ENCODE data around the gene OSBPL2.

Gene OSBPL2

DNA sequence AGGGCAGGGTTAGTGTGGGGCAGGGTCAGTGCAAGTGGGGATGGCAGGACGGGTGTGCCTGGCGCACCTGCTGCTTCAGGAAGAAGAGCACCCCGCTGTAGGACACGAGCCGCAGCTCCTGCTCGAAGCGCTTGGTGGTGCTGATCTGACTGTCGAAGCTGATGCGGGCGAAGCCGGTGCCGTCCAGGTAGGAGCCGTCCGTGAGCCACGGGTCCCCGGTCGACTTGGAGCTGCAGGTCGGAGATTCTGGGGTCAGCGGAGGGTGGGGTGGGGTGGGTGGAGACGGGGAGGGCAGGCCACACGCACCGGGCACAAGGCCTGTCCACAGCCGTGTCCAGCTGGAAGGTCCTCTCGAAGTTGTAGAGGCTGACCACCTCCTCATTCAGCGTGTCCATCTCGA is 74.7 kb downstream of the OSBPL2 start:
- DNase-seq (ENCODE audit: low spot score) = no peak

DNA sequence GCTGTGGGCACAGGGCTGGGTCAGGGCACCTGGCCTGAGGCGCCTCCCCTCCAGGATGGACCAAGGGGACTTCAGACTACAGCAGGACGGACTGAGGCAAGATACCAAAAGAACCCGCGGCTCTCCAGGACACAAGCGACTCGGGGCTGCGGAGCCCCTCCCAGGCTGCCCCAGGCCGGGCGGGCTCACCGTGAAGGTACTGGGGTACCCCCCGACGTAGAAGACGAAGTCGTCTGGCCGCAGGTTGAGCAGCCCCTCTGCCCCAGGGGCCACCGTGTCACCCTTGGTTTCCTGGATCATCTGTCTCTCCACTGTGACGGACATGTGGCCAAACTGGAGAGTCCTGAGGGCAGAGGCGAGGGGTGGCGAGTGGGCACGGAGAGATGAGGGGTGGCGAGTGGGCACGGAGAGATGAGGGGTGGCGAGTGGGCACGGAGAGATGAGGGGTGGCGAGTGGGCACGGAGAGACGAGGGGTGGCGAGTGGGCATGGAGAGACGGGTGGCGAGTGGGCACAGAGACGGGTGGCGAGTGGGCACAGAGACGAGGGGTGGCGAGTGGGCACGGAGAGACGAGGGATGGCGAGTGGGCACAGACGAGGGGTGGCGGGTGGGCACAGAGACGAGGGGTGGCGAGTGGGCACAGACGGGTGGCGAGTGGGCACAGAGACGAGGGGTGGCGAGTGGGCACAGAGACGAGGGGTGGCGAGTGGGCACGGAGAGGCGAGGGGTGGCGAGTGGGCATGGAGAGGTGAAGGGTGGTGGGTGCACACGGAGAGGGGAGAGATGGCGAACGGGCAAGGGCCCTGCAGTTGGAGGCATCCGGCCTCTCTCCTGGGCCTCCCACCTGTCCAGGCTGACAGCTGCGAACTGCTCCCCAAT is 75.4 kb downstream of the OSBPL2 start:
- DNase-seq (ENCODE audit: low spot score) = no peak

DNA sequence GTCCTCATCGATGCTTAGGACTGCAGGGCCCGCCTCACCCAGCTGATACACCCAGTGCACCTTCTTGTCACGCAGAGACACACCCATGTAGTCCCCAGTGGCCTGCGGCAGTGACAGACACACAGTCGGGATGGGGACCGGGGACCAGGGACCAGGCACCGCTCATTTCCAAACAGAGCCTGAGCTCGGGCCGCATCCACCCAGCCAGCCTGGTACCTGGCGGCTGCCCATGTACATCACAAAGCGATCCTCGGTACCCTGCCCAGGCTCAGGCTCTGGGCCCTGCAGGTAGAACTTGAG is 76.0 kb downstream of the OSBPL2 start:
- DNase-seq (ENCODE audit: low spot score) = no peak

DNA sequence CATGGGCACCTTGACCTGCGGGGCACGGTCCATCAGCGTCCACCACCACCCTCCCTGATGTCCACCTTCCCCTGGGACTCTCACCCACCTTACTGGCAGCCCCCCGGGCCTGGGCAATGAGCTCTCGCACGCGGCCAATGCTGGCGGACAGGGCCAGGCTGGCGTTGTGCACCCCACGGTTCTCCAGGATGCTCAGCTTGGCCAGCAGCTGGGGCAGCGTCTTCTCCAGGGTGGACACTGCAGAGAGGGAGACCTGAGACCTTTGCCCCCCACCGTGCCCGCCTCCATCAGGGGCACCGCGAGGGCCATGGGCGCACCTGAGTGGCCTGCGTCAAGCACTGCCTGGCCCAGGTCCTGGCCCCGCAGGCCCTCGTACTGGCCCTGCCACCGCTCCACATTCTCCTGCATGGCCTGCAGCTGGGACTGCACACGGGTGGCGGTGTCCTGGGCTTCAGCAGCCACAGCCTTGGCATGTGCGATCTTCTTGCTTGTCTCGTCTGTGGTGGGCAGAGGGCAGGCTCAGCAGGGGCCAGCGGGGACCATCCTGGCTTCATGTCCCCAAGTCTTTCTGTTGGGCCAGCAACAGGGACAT is 76.5 kb downstream of the OSBPL2 start:
- DNase-seq (ENCODE audit: low spot score) = no peak

DNA sequence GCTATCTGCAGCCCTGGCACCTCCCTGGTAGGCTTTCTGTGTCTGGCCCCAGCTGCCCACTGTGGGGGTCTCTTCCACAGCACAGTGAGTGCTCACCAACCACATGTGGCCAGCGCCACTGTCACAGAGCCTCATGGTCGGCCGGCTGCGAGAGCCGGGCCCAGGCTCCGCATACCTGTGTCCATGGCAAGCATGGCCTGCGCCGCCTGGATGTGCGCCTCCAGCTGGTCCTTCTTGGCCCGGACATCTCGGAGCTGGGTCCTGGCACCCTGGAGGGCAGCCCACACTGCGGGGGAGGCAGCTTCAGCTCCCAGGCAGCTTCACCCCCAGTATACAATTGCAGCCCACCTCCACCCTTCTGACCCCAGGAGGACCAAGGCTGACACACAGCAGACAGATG is 77.5 kb downstream of the OSBPL2 start:
- DNase-seq (ENCODE audit: low spot score) = no peak

- no peak for DNase-seq (ENCODE audit: low spot score)
Observed at GRCh38 chr20:62316331-62317166, 78.2 kb downstream of the OSBPL2 start.

GRCh38 chr20:62317167-62317655 is 78.9 kb downstream of the OSBPL2 start:
- no peak for DNase-seq (ENCODE audit: low spot score)

DNA sequence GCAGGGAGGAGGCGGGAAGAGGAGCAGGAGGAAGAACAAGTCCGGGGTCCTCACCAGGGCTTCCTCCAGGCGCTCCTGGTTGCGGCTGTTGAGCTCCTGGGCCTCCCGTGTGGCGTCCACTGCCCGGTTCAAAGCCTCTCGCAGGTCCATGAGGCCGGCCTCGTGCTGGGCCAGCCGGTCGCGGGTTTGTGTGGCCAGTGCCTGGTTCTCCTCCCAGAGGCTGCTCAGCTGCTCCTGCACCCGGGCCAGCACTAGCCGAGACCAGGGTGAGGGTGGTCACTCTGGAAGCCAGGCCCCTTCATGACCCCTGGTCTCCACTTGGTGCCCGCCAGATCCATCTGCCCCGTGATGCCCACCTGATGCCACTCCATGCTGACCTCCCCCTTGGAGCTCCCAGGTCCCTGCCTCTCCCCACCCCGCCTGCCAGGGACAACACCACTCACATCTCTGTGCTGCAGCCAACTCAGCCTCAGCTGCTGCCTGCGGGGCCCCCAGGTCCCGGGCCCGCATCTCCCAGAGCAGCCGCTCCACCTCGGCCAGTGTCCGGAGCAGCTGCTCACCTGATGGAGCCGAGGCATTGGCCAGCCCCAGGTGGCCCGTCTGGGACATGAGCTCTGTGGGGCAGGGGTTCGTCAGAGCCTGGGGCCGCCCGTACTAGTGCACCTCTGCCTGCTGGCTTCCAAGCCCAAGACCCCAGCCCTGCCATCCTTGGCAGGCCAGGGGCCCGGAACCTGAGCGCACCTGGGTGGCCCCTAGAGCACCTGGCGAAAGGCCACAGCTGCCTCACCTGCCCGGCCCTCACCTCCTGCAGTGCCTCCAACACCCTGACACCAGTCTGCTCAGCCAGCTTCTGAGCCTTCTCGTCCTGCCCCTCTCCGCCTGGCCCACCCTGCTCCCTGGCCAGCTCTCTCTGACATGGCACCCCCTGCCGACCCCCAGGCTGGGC is 80.4 kb downstream of the OSBPL2 start:
- DNase-seq (ENCODE audit: low spot score) = no peak

GRCh38 chr20:62319346-62319909 is 81.1 kb downstream of the OSBPL2 start:
- DNase-seq (ENCODE audit: low spot score) = no peak

- DNase-seq (ENCODE audit: low spot score) = no peak
Observed at GRCh38 chr20:62320581-62321354, 82.4 kb downstream of the OSBPL2 start.

- no peak for DNase-seq (ENCODE audit: low spot score)
Observed at GRCh38 chr20:62321521-62321948, 83.2 kb downstream of the OSBPL2 start.

DNA sequence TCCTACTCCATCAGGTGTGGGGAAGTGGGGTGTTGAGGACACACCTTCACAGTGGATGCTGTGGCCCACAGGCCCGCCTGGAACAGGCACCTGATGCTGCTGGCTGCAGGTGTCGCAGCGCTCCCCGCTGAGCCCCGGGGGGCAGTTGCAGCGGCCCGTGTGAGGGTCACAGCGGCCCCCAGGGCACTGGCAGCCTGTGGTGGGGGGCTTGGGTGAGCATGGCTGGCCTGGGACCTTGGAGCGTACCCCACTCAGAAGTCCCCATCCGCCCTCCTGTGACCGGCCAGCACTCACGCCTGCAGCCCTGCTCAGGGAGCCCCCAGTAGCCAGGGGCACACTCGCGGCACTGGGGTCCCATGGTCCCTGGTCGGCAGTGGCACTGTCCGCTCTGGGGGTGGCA is 83.7 kb downstream of the OSBPL2 start:
- DNase-seq (ENCODE audit: low spot score) = no peak

GRCh38 chr20:62322492-62323041 is 84.2 kb downstream of the OSBPL2 start:
- no peak for DNase-seq (ENCODE audit: low spot score)

DNA sequence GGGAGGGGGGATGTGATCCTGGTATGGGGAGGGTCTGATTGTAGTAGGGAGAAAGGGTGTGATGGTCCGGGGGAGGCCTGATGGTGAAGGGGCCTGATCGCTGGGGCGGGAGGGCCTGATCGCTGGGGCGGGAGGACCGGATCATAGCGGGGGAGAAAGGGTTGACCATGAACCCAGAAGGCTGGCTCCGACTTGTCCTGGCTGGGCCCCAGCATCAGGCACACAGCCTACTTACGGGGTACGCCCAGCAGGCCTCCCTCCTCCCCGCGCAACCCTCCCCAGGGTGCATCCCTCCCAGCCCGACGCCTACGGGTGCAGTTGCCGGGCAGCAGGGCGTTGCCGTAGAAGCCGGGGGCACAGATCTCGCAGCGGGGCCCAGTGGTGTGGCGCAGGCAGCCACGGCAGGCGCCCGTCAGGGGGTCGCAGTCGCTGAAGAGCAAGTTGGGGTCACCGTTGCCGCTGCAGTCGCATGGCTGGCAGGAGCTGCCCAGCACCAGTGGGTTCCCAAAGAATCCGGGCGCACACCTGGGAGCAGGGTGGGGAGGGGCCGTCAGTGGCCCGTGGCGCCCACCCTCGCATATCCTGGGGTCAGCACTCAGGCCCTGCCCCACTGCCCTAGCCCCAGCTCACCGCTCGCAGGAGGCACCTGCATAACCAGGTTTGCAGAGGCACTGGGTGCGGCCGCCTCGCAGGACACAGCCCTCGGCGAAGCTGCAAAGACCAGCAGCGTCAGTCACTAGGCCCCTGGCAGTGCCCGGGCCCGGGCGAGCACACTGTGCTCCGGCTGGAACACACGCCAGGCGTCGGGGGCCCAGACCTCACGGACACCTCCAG is 85.0 kb downstream of the OSBPL2 start:
- no peak for DNase-seq (ENCODE audit: low spot score)

GRCh38 chr20:62323980-62324906 is 85.9 kb downstream of the OSBPL2 start:
- no peak for DNase-seq (ENCODE audit: low spot score)

DNA sequence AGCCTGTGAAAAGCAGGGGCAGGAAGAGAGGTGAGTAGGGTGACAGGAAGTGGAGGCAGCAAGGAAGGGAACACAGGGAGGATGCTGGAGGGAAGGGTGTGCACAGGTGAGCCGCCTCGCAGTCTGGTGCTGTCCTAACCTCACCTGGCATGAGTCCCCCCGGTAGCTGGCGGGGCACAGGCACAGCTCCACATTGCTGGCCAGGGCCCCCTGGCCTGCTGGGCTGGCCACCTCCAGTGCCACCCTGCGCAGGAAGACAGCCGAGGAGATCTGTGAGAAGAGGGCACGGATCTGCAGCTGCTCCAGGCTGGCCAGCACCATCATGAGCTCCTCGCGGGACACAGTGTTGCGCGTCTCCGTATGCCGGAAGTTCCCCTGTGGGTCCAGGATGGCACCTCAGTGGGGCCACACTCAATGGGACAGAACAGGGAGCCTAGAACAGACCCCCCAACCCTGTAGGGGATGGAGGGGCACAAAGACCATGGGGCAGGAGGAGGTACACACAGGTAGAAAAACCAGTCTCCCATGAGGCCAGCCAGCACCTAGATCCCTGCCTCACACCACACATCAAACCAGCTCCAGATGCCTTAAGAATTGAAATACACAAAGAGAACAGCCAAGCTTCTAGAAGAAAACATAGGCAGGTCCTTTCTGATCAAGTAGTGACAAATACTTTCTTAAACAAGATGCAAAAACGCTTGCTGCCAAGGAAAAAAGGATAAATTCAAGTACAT is 87.0 kb downstream of the OSBPL2 start:
- no peak for DNase-seq (ENCODE audit: low spot score)

DNA sequence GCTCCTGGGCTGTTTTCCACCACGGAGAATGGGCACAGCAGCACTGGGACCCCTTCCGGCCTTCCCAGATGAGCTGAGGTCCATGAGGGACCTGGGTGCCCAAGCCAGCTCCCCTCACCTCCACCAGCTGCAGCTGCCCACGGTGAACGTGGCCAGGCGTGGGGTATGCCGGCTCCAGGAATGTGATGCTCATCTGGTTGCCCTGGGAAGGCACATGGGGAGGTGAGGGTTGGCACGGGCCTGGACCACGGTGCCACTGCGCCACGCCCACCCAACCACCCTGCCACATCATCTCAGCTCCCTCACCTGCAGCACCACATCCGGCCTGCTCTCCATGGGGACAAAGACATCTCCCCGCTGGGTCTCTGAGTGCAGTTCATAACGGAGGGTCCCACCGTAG is 88.2 kb downstream of the OSBPL2 start:
- DNase-seq (ENCODE audit: low spot score) = no peak

All from Ammon's horn (tissue), 1 donor.